Osteoblast (primary cell): ENCODE measurements around the gene TOMM6. TPM values are rescaled to one million over a fixed set of nuclear protein-coding genes. Genes with fewer than 3 reads are reported as not detected.

Experiments
- DNase-seq: peaks from one replicate; pipeline ENCODE4 v3.0.0; 2011; ENCODE audit warnings: low spot score, mixed read lengths; ENCODE audit not compliant: insufficient read length; ENCODE audit errors: missing footprints
- H2AFZ ChIP-seq: 2 replicates; pipeline ENCODE4 v1.6.0; 2011; ENCODE audit warnings: mild to moderate bottlenecking, low read length
- H3K27ac ChIP-seq: 2 replicates; pipeline ENCODE4 v1.5.1; 2011; ENCODE audit warnings: mild to moderate bottlenecking, low read depth, low read length, moderate library complexity
- H3K27me3 ChIP-seq: 2 replicates; pipeline ENCODE4 v1.6.0; 2012; ENCODE audit warnings: mild to moderate bottlenecking, control low read depth, inconsistent platforms, low read length, moderate library complexity; ENCODE audit not compliant: insufficient read depth
- H3K36me3 ChIP-seq: 2 replicates; pipeline ENCODE4 v1.5.1; 2011; ENCODE audit warnings: mild to moderate bottlenecking, low read length, control low read depth, moderate library complexity; ENCODE audit not compliant: insufficient read depth
- H3K4me1 ChIP-seq: 2 replicates; pipeline ENCODE4 v1.5.1; 2011; ENCODE audit warnings: mild to moderate bottlenecking, low read length, control low read depth, moderate library complexity; ENCODE audit not compliant: insufficient read depth
- H3K4me2 ChIP-seq: 2 replicates; pipeline ENCODE4 v1.6.0; 2011; ENCODE audit warnings: mild to moderate bottlenecking, low read length; ENCODE audit not compliant: insufficient read depth
- H3K4me3 ChIP-seq: fragments of 200-600 bp; sonication (generic); 3 replicates; pipeline ENCODE4 v1.5.1; 2012; ENCODE audit warnings: mild to moderate bottlenecking, low read length, inconsistent platforms; ENCODE audit not compliant: insufficient read depth
- H3K79me2 ChIP-seq: 2 replicates; pipeline ENCODE4 v1.6.0; 2012; ENCODE audit warnings: mild to moderate bottlenecking, low read length, control low read depth, inconsistent platforms; ENCODE audit not compliant: insufficient read depth
- H3K9me3 ChIP-seq: 2 replicates; pipeline ENCODE4 v1.5.1; 2011; ENCODE audit warnings: low read depth, low read length, control low read depth
- H4K20me1 ChIP-seq: 2 replicates; pipeline ENCODE4 v1.6.0; 2012; ENCODE audit warnings: mild to moderate bottlenecking, low read length, control low read depth; ENCODE audit not compliant: insufficient read depth
- CTCF ChIP-seq: IDR thresholded peaks from 2 replicates; pipeline ENCODE4 v1.5.1; 2011; ENCODE audit warnings: mild to moderate bottlenecking, low read depth, low read length, moderate library complexity; ENCODE audit errors: extremely low read depth
- total RNA-seq: library from RNA; depleted of rRNA; stranded (reverse); fragments of >200 nt; gene quantifications from 2 replicates; pipeline ENCODE4 v1.2.3, GENCODE V29; 2012

The TOMM6 gene
- total RNA-seq, 1 donor = 54.6 TPM

GRCh38 chr6:41786451-41787218 is 859 bp upstream of the TOMM6 start:
- DNase-seq = peak; percentile 99
- Histone ChIP-seq H3K27me3 (no peaks in the 10 kb centered on the region), H2AFZ (peak overlapping the region; percentile 88), H3K79me2 (peaks cover 22% of the 10 kb centered on the region), H3K4me3 (peak overlapping the region; percentile 78), H3K27ac (peak overlapping the region; percentile 79), H3K36me3 (peaks cover 27% of the 10 kb centered on the region), H3K4me1 (peaks cover 7% of the 10 kb centered on the region), H3K9me3 (no peaks in the 10 kb centered on the region), H3K4me2 (peak overlapping the region; percentile 100), H4K20me1 (no peaks in the 10 kb centered on the region)
- peak; percentile 45 for TF ChIP-seq CTCF

GRCh38 chr6:41789390-41789724 is 1.9 kb downstream of the TOMM6 start:
- no peak for TF ChIP-seq CTCF
- peak; percentile 74 for DNase-seq
- H3K9me3 ChIP-seq = no peaks in the 10 kb centered on the region
- no peak overlapping the region for H3K4me3 ChIP-seq
- no peaks in the 10 kb centered on the region for H4K20me1 ChIP-seq
- peaks cover 37% of the 10 kb centered on the region for H3K36me3 ChIP-seq
- H2AFZ ChIP-seq = no peak overlapping the region
- peaks cover 22% of the 10 kb centered on the region for H3K79me2 ChIP-seq
- no peak overlapping the region for H3K27ac ChIP-seq
- peaks cover 7% of the 10 kb centered on the region for H3K4me1 ChIP-seq
- H3K27me3 ChIP-seq = no peaks in the 10 kb centered on the region
- H3K4me2 ChIP-seq = peak overlapping the region; percentile 3

- no peaks in the 10 kb centered on the region for H4K20me1 ChIP-seq
- no peak overlapping the region for H2AFZ ChIP-seq
- no peak for TF ChIP-seq CTCF
- H3K79me2 ChIP-seq = peaks cover 22% of the 10 kb centered on the region
- H3K4me1 ChIP-seq = peaks cover 7% of the 10 kb centered on the region
- H3K27me3 ChIP-seq = no peaks in the 10 kb centered on the region
- no peak overlapping the region for H3K27ac ChIP-seq
- peaks cover 37% of the 10 kb centered on the region for H3K36me3 ChIP-seq
- DNase-seq = no peak
- H3K4me2 ChIP-seq = no peak overlapping the region
- no peaks in the 10 kb centered on the region for H3K9me3 ChIP-seq
- no peak overlapping the region for H3K4me3 ChIP-seq
These were observed 2.6 kb downstream of the TOMM6 start for GRCh38 chr6:41790045-41790444.

- Histone ChIP-seq H3K36me3 (peaks cover 40% of the 10 kb centered on the region), H3K79me2 (peaks cover 22% of the 10 kb centered on the region), H3K27me3 (no peaks in the 10 kb centered on the region)
These were observed 3.8 kb downstream of the TOMM6 start for GRCh38 chr6:41791305-41791704.

More at GRCh38 chr6:41791305-41791704, 3.8 kb downstream of the TOMM6 start:
- no peak for DNase-seq
- no peak overlapping the region for H3K27ac ChIP-seq
- H3K4me2 ChIP-seq = no peak overlapping the region
- H3K4me3 ChIP-seq = no peak overlapping the region
- no peak for TF ChIP-seq CTCF
- no peak overlapping the region for H2AFZ ChIP-seq
- no peaks in the 10 kb centered on the region for H3K4me1 ChIP-seq
- H3K9me3 ChIP-seq = no peaks in the 10 kb centered on the region
- H4K20me1 ChIP-seq = no peaks in the 10 kb centered on the region
